H1 (cell line): ENCODE results near the gene PPM1M. TPM values are rescaled to one million over a fixed set of nuclear protein-coding genes. Genes with fewer than 3 reads are reported as not detected.
A peak's percentile ranks its signal among the peaks of the same experiment; 100 is the strongest.

Source experiments
- CTCF ChIA-PET: fragments of 300-600 bp; sonication (Branson Sonifier 250); formaldehyde crosslinking; loops from one replicate; lab custom pipeline; 2021; ENCODE audit not compliant: partially characterized antibody; lab: Charles Lee
- POLR2A ChIA-PET: fragments of 300-600 bp; sonication (Branson Sonifier 250); formaldehyde crosslinking; loops from one replicate; lab custom pipeline; 2021; ENCODE audit warnings: inconsistent platforms; ENCODE audit not compliant: partially characterized antibody; lab: Charles Lee
- DNase-seq, 2 experiments: peaks; one replicate each; pipeline versions ENCODE4 v3.0.0 to v3.0.0-alpha.2; 2010 to 2022; ENCODE audit warnings: low spot score in 2 of 2, low read depth in 1 of 2, mixed read lengths in 1 of 2
- FAIRE-seq: peaks from 2 replicates; lab custom pipeline; 2011; peaks lifted over from hg19 to GRCh38; lab: Jason Lieb, UNC
- H2AFZ ChIP-seq: 2 replicates; pipeline ENCODE4 v1.8.1; 2012; ENCODE audit warnings: low read length, inconsistent platforms
- H2AK5ac ChIP-seq: 2 replicates; pipeline ENCODE4 v1.6.1; 2013; ENCODE audit warnings: low read depth, low read length
- H2BK120ac ChIP-seq: replicated peaks from 2 replicates; pipeline ENCODE3; 2013; ENCODE audit warnings: low read depth, low read length, inconsistent platforms
- H2BK12ac ChIP-seq: 2 replicates; pipeline ENCODE4 v1.6.1; 2013; ENCODE audit warnings: low read depth, low read length
- H2BK15ac ChIP-seq: 2 replicates; pipeline ENCODE4 v1.6.1; 2013; ENCODE audit warnings: low read length
- H2BK20ac ChIP-seq: 2 replicates; pipeline ENCODE4 v1.6.1; 2013; ENCODE audit warnings: low read length
- H2BK5ac ChIP-seq: 2 replicates; pipeline ENCODE4 v1.6.1; 2013; ENCODE audit warnings: low read depth, low read length
- H3K14ac ChIP-seq: 2 replicates; pipeline ENCODE4 v1.6.1; 2013; ENCODE audit warnings: inconsistent platforms; ENCODE audit not compliant: insufficient read length
- H3K18ac ChIP-seq: 2 replicates; pipeline ENCODE4 v1.6.1; 2013; ENCODE audit warnings: low read length; ENCODE audit errors: extremely low read depth
- H3K23ac ChIP-seq: 2 replicates; pipeline ENCODE4 v1.6.1; 2013; ENCODE audit warnings: inconsistent platforms; ENCODE audit not compliant: insufficient read length
- H3K23me2 ChIP-seq: 2 replicates; pipeline ENCODE4 v1.6.1; 2013; ENCODE audit warnings: low read depth, low read length
- H3K27ac ChIP-seq: 2 replicates; pipeline ENCODE4 v1.6.1; 2011; ENCODE audit warnings: low read depth, low read length, inconsistent platforms
- H3K27me3 ChIP-seq, 4 experiments: replicated peaks in 1 of 4; 1 replicate in 1 of 4; 2 replicates in 3 of 4; pipeline versions ENCODE4 v1.6.1 to v1.8.1; 2011 to 2013; ENCODE audit warnings: low read length in 3 of 4, mild to moderate bottlenecking in 3 of 4, inconsistent platforms in 2 of 4, mixed read lengths in 2 of 4, moderate library complexity in 1 of 4; ENCODE audit not compliant: control insufficient read depth in 3 of 4, insufficient read depth in 3 of 4; ENCODE audit errors: extremely low read depth in 1 of 4
- H3K36me3 ChIP-seq, 4 experiments: 2 replicates each; pipeline versions ENCODE4 v1.6.1 to v1.8.1; 2011 to 2013; ENCODE audit warnings: mild to moderate bottlenecking in 4 of 4, low read length in 3 of 4, moderate library complexity in 2 of 4, control low read depth in 1 of 4, inconsistent platforms in 1 of 4; ENCODE audit not compliant: insufficient read depth in 4 of 4, control insufficient read depth in 2 of 4
- H3K4ac ChIP-seq: replicated peaks from 2 replicates; pipeline ENCODE3; 2013; ENCODE audit warnings: low read length, low read depth, mixed read lengths, inconsistent platforms; ENCODE audit not compliant: insufficient read length
- H3K4me1 ChIP-seq, 4 experiments: replicated peaks in 1 of 4; 1 replicate in 1 of 4; 2 replicates in 3 of 4; pipeline versions ENCODE4 v1.6.1 to v1.8.1; 2011 to 2013; ENCODE audit warnings: low read length in 3 of 4, inconsistent platforms in 2 of 4, mixed read lengths in 1 of 4; ENCODE audit not compliant: insufficient read depth in 4 of 4, control insufficient read depth in 3 of 4
- H3K4me2 ChIP-seq, 2 experiments: 2 replicates each; pipeline versions ENCODE4 v1.6.1 to v1.8.1; 2011 to 2013; ENCODE audit warnings: low read depth in 2 of 2, low read length in 2 of 2, control low read depth in 1 of 2, inconsistent platforms in 1 of 2, mild to moderate bottlenecking in 1 of 2; ENCODE audit not compliant: insufficient read depth in 1 of 2
- H3K4me3 ChIP-seq, 4 experiments: fragments of 200-600, 300-600 bp in 1 of 4; sonication (generic), shearing (Covaris generic), sonication (Bioruptor Twin) in 1 of 4; 2 replicates each; pipeline versions ENCODE4 v1.5.1 to v1.8.1; 2011 to 2016; ENCODE audit warnings: low read length in 4 of 4, low read depth in 3 of 4, control low read depth in 2 of 4, inconsistent platforms in 2 of 4, mild to moderate bottlenecking in 2 of 4, mixed read lengths in 1 of 4, moderate library complexity in 1 of 4; ENCODE audit not compliant: insufficient read depth in 2 of 4; ENCODE audit errors: extremely low read depth in 1 of 4
- H3K56ac ChIP-seq: replicated peaks from 2 replicates; pipeline ENCODE3; 2013; ENCODE audit warnings: low read depth, mild to moderate bottlenecking, mixed read lengths, low read length, inconsistent platforms; ENCODE audit not compliant: insufficient read length
- H3K79me1 ChIP-seq: 2 replicates; pipeline ENCODE4 v1.6.1; 2013; ENCODE audit warnings: low read depth, low read length, control low read depth
- H3K79me2 ChIP-seq, 2 experiments: 2 replicates each; pipeline versions ENCODE4 v1.6.1 to v1.8.1; 2012 to 2013; ENCODE audit warnings: low read length in 2 of 2, mild to moderate bottlenecking in 2 of 2, inconsistent platforms in 1 of 2; ENCODE audit not compliant: insufficient read depth in 2 of 2, control insufficient read depth in 1 of 2
- H3K9ac ChIP-seq, 4 experiments: replicated peaks in 1 of 4; 1 replicate in 1 of 4; 2 replicates in 3 of 4; pipeline versions ENCODE4 v1.6.1 to v1.8.1; 2011 to 2013; ENCODE audit warnings: low read depth in 3 of 4, low read length in 3 of 4, control low read depth in 2 of 4, mild to moderate bottlenecking in 2 of 4, moderate library complexity in 2 of 4, inconsistent platforms in 1 of 4; ENCODE audit errors: extremely low read depth in 1 of 4
- H3K9me3 ChIP-seq, 2 experiments: 2 replicates each; pipeline versions ENCODE4 v1.6.1 to v1.8.1; 2012 to 2013; ENCODE audit warnings: mild to moderate bottlenecking in 2 of 2, moderate library complexity in 2 of 2, control low read depth in 1 of 2, inconsistent platforms in 1 of 2, low read depth in 1 of 2, low read length in 1 of 2, mixed read lengths in 1 of 2; ENCODE audit not compliant: insufficient read depth in 2 of 2
- H4K20me1 ChIP-seq, 2 experiments: replicated peaks in 1 of 2; 2 replicates each; pipeline versions ENCODE3 to v1.8.1; 2011 to 2013; ENCODE audit warnings: inconsistent platforms in 2 of 2, low read length in 2 of 2, mild to moderate bottlenecking in 1 of 2; ENCODE audit not compliant: insufficient read depth in 2 of 2, control insufficient read depth in 1 of 2
- H4K5ac ChIP-seq: 2 replicates; pipeline ENCODE4 v1.6.1; 2013; ENCODE audit warnings: low read length, low read depth, mixed read lengths, inconsistent platforms; ENCODE audit not compliant: insufficient read length
- H4K8ac ChIP-seq: 2 replicates; pipeline ENCODE4 v1.8.0; 2013; ENCODE audit warnings: mild to moderate bottlenecking, moderate library complexity, low read length, inconsistent platforms; ENCODE audit not compliant: insufficient read depth; ENCODE audit errors: extremely low read depth
- H4K91ac ChIP-seq: replicated peaks from 2 replicates; pipeline ENCODE3; 2013; ENCODE audit warnings: low read length, mixed read lengths, inconsistent platforms; ENCODE audit not compliant: insufficient read length
- CBX8 ChIP-seq: fragments of 300-800, 300-1000 bp; sonication (generic); IDR thresholded peaks from 2 replicates; pipeline ENCODE4 v1.7.1; 2016; ENCODE audit warnings: low read depth, low read length, borderline replicate concordance
- GABPA ChIP-seq: IDR thresholded peaks from 2 replicates; pipeline ENCODE4 v1.6.1; 2011; ENCODE audit warnings: mild to moderate bottlenecking, low read length, moderate library complexity, borderline replicate concordance; ENCODE audit not compliant: insufficient read depth
- GTF2F1 ChIP-seq: IDR thresholded peaks from 2 replicates; pipeline ENCODE4 v1.6.1; 2012; ENCODE audit warnings: low read depth, low read length, improper control_type of control experiment, borderline replicate concordance
- KDM5A ChIP-seq: fragments of 200-600 bp; IDR thresholded peaks from 2 replicates; pipeline ENCODE4 v1.7.1; 2012; ENCODE audit warnings: mild to moderate bottlenecking, low read length, inconsistent platforms, mixed read lengths
- RFX5 ChIP-seq: IDR thresholded peaks from 2 replicates; pipeline ENCODE4 v1.6.1; 2011; ENCODE audit warnings: low read depth, low read length, improper control_type of control experiment, borderline replicate concordance
- WGBS, 2 experiments: shearing (Covaris generic) in 1 of 2; methylation state at CpG; one replicate each; pipeline versions ENCODE4 v1.1.6 to v1.1.7; 2013 to 2015; ENCODE audit warnings: low lambda C conversion rate in 2 of 2, mixed read lengths in 2 of 2, inconsistent platforms in 1 of 2, low coverage in 1 of 2, missing lambda C conversion rate in 1 of 2; ENCODE audit not compliant: insufficient replicate concordance in 2 of 2, insufficient coverage in 1 of 2, insufficient read length in 1 of 2; ENCODE audit errors: extremely low coverage in 1 of 2, missing lambda C conversion rate in 1 of 2; 5-methylcytosine and 5-hydroxymethylcytosine counted together
- polyA plus RNA-seq, 7 experiments: library from polyadenylated mRNA; depleted of rRNA in 3 of 7; stranded (reverse) in 5 of 7; unstranded in 2 of 7; fragments of >200 nt in 5 of 7; fragments of 200-250 nt in 2 of 7; gene quantifications; 1 replicate in 5 of 7; 2 replicates in 1 of 7; 4 replicates in 1 of 7; pipeline versions ENCODE4 v1.2.1 to v1.2.3, GENCODE V29; 2011 to 2013; ENCODE audit warnings: missing spikeins in 2 of 7, mixed read lengths in 2 of 7
- total RNA-seq: library from RNA; stranded (reverse); fragmentation: NEBNext Ultra II Directional; extraction: Animal tissue kit (Norgen Biotek cat#: 25700); gene quantifications from 2 replicates; pipeline ENCODE4 v1.2.1, GENCODE V29; 2021
- TF ChIP-seq, protein P1 (sequence below): IDR thresholded peaks from 2 replicates; pipeline ENCODE4 v1.6.1; 2012; ENCODE audit warnings: low read length, inconsistent platforms

Gene PPM1M
- total and polyA plus RNA-seq, 2 of the 8 experiments (the other 6 are each of a cell fraction or from before 2014, with no cell fraction given), result 5.2 to 6.3 TPM

DNA sequence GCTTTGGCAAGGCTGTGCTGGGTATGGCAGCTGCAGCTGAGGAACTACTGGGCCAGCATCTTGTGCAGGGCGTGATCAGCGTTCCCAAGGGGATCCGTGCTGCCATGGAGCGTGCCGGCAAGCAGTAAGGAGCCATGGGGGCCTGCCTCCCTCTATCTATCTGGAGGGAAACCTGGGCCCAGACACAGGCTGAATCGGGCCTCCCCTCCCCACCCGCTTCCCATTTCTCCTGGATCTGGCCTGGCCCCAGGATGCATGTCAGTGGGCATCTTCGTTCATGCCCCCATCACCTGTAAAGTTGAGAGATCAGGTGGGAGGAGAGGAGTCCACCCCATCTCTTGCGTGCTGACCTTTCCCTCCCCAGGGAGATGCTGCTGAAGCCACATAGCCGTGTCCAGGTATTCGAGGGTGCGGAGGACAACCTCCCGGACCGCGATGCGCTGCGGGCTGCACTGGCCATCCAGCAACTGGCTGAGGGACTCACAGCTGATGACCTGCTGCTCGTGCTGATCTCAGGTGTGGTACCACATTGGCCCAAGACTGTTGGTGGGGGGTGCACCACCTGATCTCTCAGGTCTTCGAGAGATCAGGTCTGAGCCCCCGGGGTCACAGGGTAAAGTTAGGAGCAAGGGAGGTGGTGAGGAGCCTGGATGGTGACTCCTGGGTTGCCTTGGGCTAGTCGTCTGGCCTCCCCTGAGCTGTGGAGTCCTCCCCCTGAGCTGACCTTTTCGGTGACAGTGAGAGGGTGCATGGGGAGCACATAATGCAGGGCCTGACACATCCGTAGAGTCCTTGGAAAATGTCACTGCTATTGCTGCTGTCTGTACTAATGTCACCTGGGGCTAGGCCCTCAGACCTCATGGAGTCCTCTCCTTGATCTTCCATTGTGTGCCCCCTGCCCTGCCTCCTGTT lies 45.3 kb downstream of the PPM1M start:
- Histone ChIP-seq H3K27me3 (no peaks in the 10 kb centered on the region), H4K91ac (no peak overlapping the region), H4K5ac (no peak overlapping the region), H3K4me2 (no peak overlapping the region), H2AFZ (no peak overlapping the region), H3K18ac (no peak overlapping the region), H2BK15ac (no peak overlapping the region), H3K4me3 (no peak overlapping the region), H3K9ac (no peak overlapping the region), H2BK120ac (no peak overlapping the region), H3K79me2 (no peaks in the 10 kb centered on the region), H3K4me1 (peaks cover 0 to 3% (median 1%) of the 10 kb centered on the region in 4 experiments; a peak in 4 of 7 replicates), H3K56ac (no peak overlapping the region), H4K20me1 (no peaks in the 10 kb centered on the region), H3K23me2 (peaks cover 5% of the 10 kb centered on the region; the same call in 1 of the 2 replicates), H3K79me1 (no peaks in the 10 kb centered on the region; the same call in 1 of the 2 replicates), H3K4ac (no peak overlapping the region), H3K23ac (no peak overlapping the region), H3K27ac (no peak overlapping the region), H3K9me3 (no peaks in the 10 kb centered on the region), H4K8ac (no peak overlapping the region), H2BK5ac (no peak overlapping the region; the same call in 1 of the 2 replicates), H3K14ac (no peak overlapping the region), H3K36me3 (no peaks in the 10 kb centered on the region), H2BK20ac (no peak overlapping the region), H2BK12ac (no peak overlapping the region), H2AK5ac (peak overlapping the region; percentile 28; the same call in 1 of the 2 replicates)
- TF ChIP-seq GABPA, result no peak
- TF ChIP-seq RFX5, result no peak
- no peak for TF ChIP-seq KDM5A
- TF ChIP-seq, protein P1, sequence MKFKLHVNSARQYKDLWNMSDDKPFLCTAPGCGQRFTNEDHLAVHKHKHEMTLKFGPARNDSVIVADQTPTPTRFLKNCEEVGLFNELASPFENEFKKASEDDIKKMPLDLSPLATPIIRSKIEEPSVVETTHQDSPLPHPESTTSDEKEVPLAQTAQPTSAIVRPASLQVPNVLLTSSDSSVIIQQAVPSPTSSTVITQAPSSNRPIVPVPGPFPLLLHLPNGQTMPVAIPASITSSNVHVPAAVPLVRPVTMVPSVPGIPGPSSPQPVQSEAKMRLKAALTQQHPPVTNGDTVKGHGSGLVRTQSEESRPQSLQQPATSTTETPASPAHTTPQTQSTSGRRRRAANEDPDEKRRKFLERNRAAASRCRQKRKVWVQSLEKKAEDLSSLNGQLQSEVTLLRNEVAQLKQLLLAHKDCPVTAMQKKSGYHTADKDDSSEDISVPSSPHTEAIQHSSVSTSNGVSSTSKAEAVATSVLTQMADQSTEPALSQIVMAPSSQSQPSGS, result no peak
- TF ChIP-seq CBX8, result no peak
- no peak for TF ChIP-seq GTF2F1
- 94% methylated on average over 21 of the region's 23 CpGs; no CpG with 5 or more reads in 1 of the 2 experiments for WGBS, 2 experiments
- no peak for FAIRE-seq
- ChIA-PET POLR2A (interaction anchor here (0.7 to 6.5 kb wide), 8 partner anchors 9 to 279 kb away, joined by 3 to 76 read pairs (median 4); partner anchors contain the start of gene WDR82), CTCF (interaction anchor here (0.8 to 15.3 kb wide), 31 partner anchors 9 to 218 kb away, joined by 3 to 198 read pairs (median 4); partner anchors contain the start of gene TWF2)
- no peak for DNase-seq
